NB4 (cell line): ENCODE results near the gene DNAJB12.

ENCODE experiments used
- POLR2A ChIP-seq: IDR thresholded peaks from 2 replicates; pipeline ENCODE4 v1.6.1; 2011; ENCODE audit warnings: mild to moderate bottlenecking; ENCODE audit not compliant: insufficient read length; ENCODE audit errors: extremely low read depth
- TF ChIP-seq, protein P1 (sequence below): IDR thresholded peaks from one replicate; pipeline ENCODE4 v1.5.1; 2012; ENCODE audit warnings: low read depth, low read length

DNA sequence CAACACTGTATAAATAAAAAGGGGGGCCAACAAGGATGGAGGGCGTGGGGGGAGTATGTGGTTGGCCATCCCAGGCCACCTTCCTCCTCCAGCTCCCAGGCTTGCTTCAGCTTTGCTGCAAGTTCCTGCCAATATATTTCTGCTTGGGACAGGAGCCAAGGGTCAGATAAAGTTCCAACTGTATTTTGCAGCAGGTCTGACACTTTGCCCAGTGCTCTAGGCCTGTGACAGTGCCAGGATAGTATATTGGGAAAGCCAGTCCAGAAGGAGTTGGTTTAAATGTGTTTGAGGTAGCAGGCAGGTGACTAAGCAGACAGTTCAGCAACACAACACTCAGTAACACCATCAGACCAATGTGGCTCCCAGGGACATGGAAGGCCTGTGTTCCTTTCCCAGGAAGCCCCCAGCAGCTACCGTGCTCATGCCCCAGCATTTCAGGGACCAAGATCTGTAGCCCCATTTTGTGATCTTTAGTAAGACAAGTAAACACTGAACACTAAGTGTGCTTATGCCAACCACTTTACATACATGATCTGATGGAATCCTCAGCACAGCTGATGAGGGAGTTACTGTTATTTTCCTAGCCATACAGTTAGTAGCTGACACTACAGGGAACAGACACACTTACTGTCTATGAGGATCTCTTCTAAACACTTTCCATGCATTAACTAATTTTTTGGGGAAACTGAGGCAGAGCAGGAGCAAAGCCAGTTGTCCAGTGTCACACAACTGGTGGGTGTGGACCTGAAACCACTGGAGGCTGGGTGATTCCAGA is 38.9 kb downstream of the DNAJB12 start:
- TF ChIP-seq, protein P1, sequence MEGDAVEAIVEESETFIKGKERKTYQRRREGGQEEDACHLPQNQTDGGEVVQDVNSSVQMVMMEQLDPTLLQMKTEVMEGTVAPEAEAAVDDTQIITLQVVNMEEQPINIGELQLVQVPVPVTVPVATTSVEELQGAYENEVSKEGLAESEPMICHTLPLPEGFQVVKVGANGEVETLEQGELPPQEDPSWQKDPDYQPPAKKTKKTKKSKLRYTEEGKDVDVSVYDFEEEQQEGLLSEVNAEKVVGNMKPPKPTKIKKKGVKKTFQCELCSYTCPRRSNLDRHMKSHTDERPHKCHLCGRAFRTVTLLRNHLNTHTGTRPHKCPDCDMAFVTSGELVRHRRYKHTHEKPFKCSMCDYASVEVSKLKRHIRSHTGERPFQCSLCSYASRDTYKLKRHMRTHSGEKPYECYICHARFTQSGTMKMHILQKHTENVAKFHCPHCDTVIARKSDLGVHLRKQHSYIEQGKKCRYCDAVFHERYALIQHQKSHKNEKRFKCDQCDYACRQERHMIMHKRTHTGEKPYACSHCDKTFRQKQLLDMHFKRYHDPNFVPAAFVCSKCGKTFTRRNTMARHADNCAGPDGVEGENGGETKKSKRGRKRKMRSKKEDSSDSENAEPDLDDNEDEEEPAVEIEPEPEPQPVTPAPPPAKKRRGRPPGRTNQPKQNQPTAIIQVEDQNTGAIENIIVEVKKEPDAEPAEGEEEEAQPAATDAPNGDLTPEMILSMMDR: no peak
- TF ChIP-seq POLR2A: no peak
